Measurements from ENCODE around the gene MINDY2.
"Not testable (repeated sequence)": the region's sequence is repeated elsewhere in the genome, so short reads cannot be mapped to it uniquely, and the experiment has no call there.

Gene MINDY2

GRCh38 chr15:58797505-58797904 is 26.4 kb downstream of the MINDY2 start:
- no peaks in the 10 kb centered on the region; the same call in 1 of the 2 replicates for H3K36me3 ChIP-seq (ENCODE audit: insufficient read depth, low read length)
- H3K9ac ChIP-seq (ENCODE audit: low read depth, low read length) = no peak overlapping the region
- H3K9me3 ChIP-seq (ENCODE audit: insufficient read depth, low read length, severe bottlenecking) = no peaks in the 10 kb centered on the region
- ATAC-seq (ENCODE audit: insufficient read depth, low read depth) (no peak), DNase-seq (no peak)
- H3K4me3 ChIP-seq (ENCODE audit: low read depth in 1 of 2, low read length in 2 of 2) = no peak overlapping the region
- H2AFZ ChIP-seq (ENCODE audit: low read depth, low read length) = no peak overlapping the region
- no peaks in the 10 kb centered on the region for H4K20me1 ChIP-seq (ENCODE audit: insufficient read depth, low read length)
- no peak overlapping the region for H3K4me2 ChIP-seq (ENCODE audit: insufficient read depth, low read length)
- no peaks in the 10 kb centered on the region for H3K27me3 ChIP-seq (ENCODE audit: insufficient read depth, low read length, poor library complexity)
- H3K27ac ChIP-seq (ENCODE audit: low read length) = no peak overlapping the region
- no peaks in the 10 kb centered on the region for H3K4me1 ChIP-seq (ENCODE audit: insufficient read depth, low read length)
- no peaks in the 10 kb centered on the region for H3K79me2 ChIP-seq (ENCODE audit: insufficient read depth, low read length)
- TF ChIP-seq CTCF (IDR thresholded peaks at IDR 0.05; ENCODE audit: borderline replicate concordance, extremely low read depth, low read length, poor library complexity, severe bottlenecking) (no peak), EZH2 (IDR thresholded peaks at IDR 0.05; ENCODE audit: borderline replicate concordance, low read depth, low read length, severe bottlenecking) (no peak)

- Histone ChIP-seq H3K9me3 (ENCODE audit: insufficient read depth, low read length, severe bottlenecking) (no peaks in the 10 kb centered on the region), H3K27me3 (ENCODE audit: insufficient read depth, low read length, poor library complexity) (no peaks in the 10 kb centered on the region), H3K36me3 (ENCODE audit: insufficient read depth, low read length) (peaks cover 9% of the 10 kb centered on the region; the same call in 1 of the 2 replicates), H3K4me1 (ENCODE audit: insufficient read depth, low read length) (no peaks in the 10 kb centered on the region), H3K4me2 (ENCODE audit: insufficient read depth, low read length) (no peak overlapping the region), H3K9ac (ENCODE audit: low read depth, low read length) (no peak overlapping the region), H4K20me1 (ENCODE audit: insufficient read depth, low read length) (no peaks in the 10 kb centered on the region), H3K27ac (ENCODE audit: low read length) (no peak overlapping the region), H2AFZ (ENCODE audit: low read depth, low read length) (no peak overlapping the region), H3K4me3 (ENCODE audit: low read depth in 1 of 2, low read length in 2 of 2) (no peak overlapping the region), H3K79me2 (ENCODE audit: insufficient read depth, low read length) (no peaks in the 10 kb centered on the region)
- ATAC-seq (ENCODE audit: insufficient read depth, low read depth) (no peak), DNase-seq (no peak)
- TF ChIP-seq EZH2 (IDR thresholded peaks at IDR 0.05; ENCODE audit: borderline replicate concordance, low read depth, low read length, severe bottlenecking) (no peak), CTCF (IDR thresholded peaks at IDR 0.05; ENCODE audit: borderline replicate concordance, extremely low read depth, low read length, poor library complexity, severe bottlenecking) (no peak)
Observed at GRCh38 chr15:58805095-58805494, 34.0 kb downstream of the MINDY2 start.

GRCh38 chr15:58823267-58823666 is 52.2 kb downstream of the MINDY2 start:
- DNase-seq; ATAC-seq (ENCODE audit: insufficient read depth, low read depth); H3K9me3 ChIP-seq (ENCODE audit: insufficient read depth, low read length, severe bottlenecking); H2AFZ ChIP-seq (ENCODE audit: low read depth, low read length); H3K36me3 ChIP-seq (ENCODE audit: insufficient read depth, low read length); H3K9ac ChIP-seq (ENCODE audit: low read depth, low read length); H3K27me3 ChIP-seq (ENCODE audit: insufficient read depth, low read length, poor library complexity); H3K4me2 ChIP-seq (ENCODE audit: insufficient read depth, low read length); H4K20me1 ChIP-seq (ENCODE audit: insufficient read depth, low read length); H3K4me3 ChIP-seq (ENCODE audit: low read depth in 1 of 2, low read length in 2 of 2); H3K4me1 ChIP-seq (ENCODE audit: insufficient read depth, low read length); H3K27ac ChIP-seq (ENCODE audit: low read length); H3K79me2 ChIP-seq (ENCODE audit: insufficient read depth, low read length): not testable (repeated sequence)

GRCh38 chr15:58830556-58830955 is 59.5 kb downstream of the MINDY2 start:
- H3K9ac ChIP-seq (ENCODE audit: low read depth, low read length) = no peak overlapping the region
- H3K27me3 ChIP-seq (ENCODE audit: insufficient read depth, low read length, poor library complexity) = no peaks in the 10 kb centered on the region
- H3K27ac ChIP-seq (ENCODE audit: low read length) = no peak overlapping the region
- no peak for TF ChIP-seq CTCF (IDR thresholded peaks at IDR 0.05; ENCODE audit: borderline replicate concordance, extremely low read depth, low read length, poor library complexity, severe bottlenecking)
- DNase-seq = no peak
- no peak overlapping the region for H3K4me3 ChIP-seq (ENCODE audit: low read depth in 1 of 2, low read length in 2 of 2)
- no peaks in the 10 kb centered on the region for H3K4me1 ChIP-seq (ENCODE audit: insufficient read depth, low read length)
- no peaks in the 10 kb centered on the region for H3K79me2 ChIP-seq (ENCODE audit: insufficient read depth, low read length)
- H4K20me1 ChIP-seq (ENCODE audit: insufficient read depth, low read length) = no peaks in the 10 kb centered on the region
- H2AFZ ChIP-seq (ENCODE audit: low read depth, low read length) = no peak overlapping the region
- peaks cover 5% of the 10 kb centered on the region; the same call in 1 of the 2 replicates for H3K36me3 ChIP-seq (ENCODE audit: insufficient read depth, low read length)
- H3K4me2 ChIP-seq (ENCODE audit: insufficient read depth, low read length) = no peak overlapping the region
- ATAC-seq (ENCODE audit: insufficient read depth, low read depth) = no peak
- H3K9me3 ChIP-seq (ENCODE audit: insufficient read depth, low read length, severe bottlenecking) = no peaks in the 10 kb centered on the region

- not testable (repeated sequence) for H3K27ac ChIP-seq (ENCODE audit: low read length); H2AFZ ChIP-seq (ENCODE audit: low read depth, low read length); H4K20me1 ChIP-seq (ENCODE audit: insufficient read depth, low read length); H3K4me3 ChIP-seq (ENCODE audit: low read depth in 1 of 2, low read length in 2 of 2); H3K4me2 ChIP-seq (ENCODE audit: insufficient read depth, low read length); DNase-seq; H3K36me3 ChIP-seq (ENCODE audit: insufficient read depth, low read length); ATAC-seq (ENCODE audit: insufficient read depth, low read depth); H3K9me3 ChIP-seq (ENCODE audit: insufficient read depth, low read length, severe bottlenecking); H3K4me1 ChIP-seq (ENCODE audit: insufficient read depth, low read length); H3K27me3 ChIP-seq (ENCODE audit: insufficient read depth, low read length, poor library complexity); H3K79me2 ChIP-seq (ENCODE audit: insufficient read depth, low read length); H3K9ac ChIP-seq (ENCODE audit: low read depth, low read length)
Observed at GRCh38 chr15:58833681-58834426, 62.8 kb downstream of the MINDY2 start.
